ENCODE measurements around the gene PCED1B.

The PCED1B gene

GRCh38 chr12:47152095-47152494 lies 72.7 kb downstream of the PCED1B start:
- Histone ChIP-seq H3K9me3 (ENCODE audit: insufficient read depth, low read length) (no peaks in the 10 kb centered on the region), H3K9me2 (replicated peaks; ENCODE audit: insufficient read depth, low read length) (no peaks in the 10 kb centered on the region)

GRCh38 chr12:47155457-47156166 lies 76.2 kb downstream of the PCED1B start:
- Histone ChIP-seq H3K9ac (ENCODE audit: low read length) (no peak overlapping the region), H3K4me3 (ENCODE audit: insufficient read depth, low read length, poor library complexity, severe bottlenecking) (no peak overlapping the region), H3F3A (ENCODE audit: insufficient read depth) (no peaks in the 10 kb centered on the region), H3K4me2 (ENCODE audit: low read depth, low read length, poor library complexity, severe bottlenecking) (no peak overlapping the region), H3K9me3 (ENCODE audit: insufficient read depth, low read length) (no peaks in the 10 kb centered on the region), H3K27me3 (ENCODE audit: low read length) (no peaks in the 10 kb centered on the region), H2AFZ (ENCODE audit: low read depth, low read length, severe bottlenecking) (no peak overlapping the region), H3K9me2 (replicated peaks; ENCODE audit: insufficient read depth, low read length) (no peaks in the 10 kb centered on the region), H3K36me3 (ENCODE audit: low read length) (no peaks in the 10 kb centered on the region), H3K27ac (ENCODE audit: low read depth, low read length) (no peak overlapping the region), H4K20me1 (ENCODE audit: low read depth, low read length) (no peaks in the 10 kb centered on the region), H3K79me2 (ENCODE audit: insufficient read depth, low read length) (no peaks in the 10 kb centered on the region)
- no peak for TF ChIP-seq CTCF (IDR thresholded peaks at IDR 0.05; ENCODE audit: insufficient read depth, low read length, poor library complexity, severe bottlenecking)
- no peak for TF ChIP-seq EZH2phosphoT487 (conservative IDR thresholded peaks at IDR 0.05; ENCODE audit: low read length)

More at GRCh38 chr12:47152095-47152494, 72.7 kb downstream of the PCED1B start:
- no peak overlapping the region for H3K27ac ChIP-seq (ENCODE audit: low read depth, low read length)
- H3K79me2 ChIP-seq (ENCODE audit: insufficient read depth, low read length) = no peaks in the 10 kb centered on the region
- no peaks in the 10 kb centered on the region for H3K27me3 ChIP-seq (ENCODE audit: low read length)
- H3K4me2 ChIP-seq (ENCODE audit: low read depth, low read length, poor library complexity, severe bottlenecking) = no peak overlapping the region
- no peaks in the 10 kb centered on the region for H3K36me3 ChIP-seq (ENCODE audit: low read length)
- no peak overlapping the region for H2AFZ ChIP-seq (ENCODE audit: low read depth, low read length, severe bottlenecking)
- no peaks in the 10 kb centered on the region for H4K20me1 ChIP-seq (ENCODE audit: low read depth, low read length)
- TF ChIP-seq EZH2phosphoT487 (conservative IDR thresholded peaks at IDR 0.05; ENCODE audit: low read length) = no peak
- no peak for TF ChIP-seq CTCF (IDR thresholded peaks at IDR 0.05; ENCODE audit: insufficient read depth, low read length, poor library complexity, severe bottlenecking)
- no peak overlapping the region for H3K9ac ChIP-seq (ENCODE audit: low read length)
- no peak overlapping the region for H3K4me3 ChIP-seq (ENCODE audit: insufficient read depth, low read length, poor library complexity, severe bottlenecking)
- no peaks in the 10 kb centered on the region for H3F3A ChIP-seq (ENCODE audit: insufficient read depth)

- Histone ChIP-seq H3K4me3 (ENCODE audit: insufficient read depth, low read length, poor library complexity, severe bottlenecking) (no peak overlapping the region), H2AFZ (ENCODE audit: low read depth, low read length, severe bottlenecking) (no peak overlapping the region), H3F3A (ENCODE audit: insufficient read depth) (no peaks in the 10 kb centered on the region), H3K9me2 (replicated peaks; ENCODE audit: insufficient read depth, low read length) (no peaks in the 10 kb centered on the region), H3K27ac (ENCODE audit: low read depth, low read length) (no peak overlapping the region), H4K20me1 (ENCODE audit: low read depth, low read length) (no peaks in the 10 kb centered on the region), H3K36me3 (ENCODE audit: low read length) (no peaks in the 10 kb centered on the region; the same call in 1 of the 2 replicates), H3K79me2 (ENCODE audit: insufficient read depth, low read length) (no peaks in the 10 kb centered on the region), H3K27me3 (ENCODE audit: low read length) (no peaks in the 10 kb centered on the region), H3K9ac (ENCODE audit: low read length) (no peak overlapping the region), H3K9me3 (ENCODE audit: insufficient read depth, low read length) (no peaks in the 10 kb centered on the region), H3K4me2 (ENCODE audit: low read depth, low read length, poor library complexity, severe bottlenecking) (no peak overlapping the region)
- TF ChIP-seq CTCF (IDR thresholded peaks at IDR 0.05; ENCODE audit: insufficient read depth, low read length, poor library complexity, severe bottlenecking) (no peak), EZH2phosphoT487 (conservative IDR thresholded peaks at IDR 0.05; ENCODE audit: low read length) (no peak)
Measured at GRCh38 chr12:47156167-47156736, 76.8 kb downstream of the PCED1B start.
